HepG2 (cell line): ENCODE data around the gene PKLR. TPM values are rescaled to one million over a fixed set of nuclear protein-coding genes. Genes with fewer than 3 reads are reported as not detected.

Experiments used
- ARNTL ChIP-seq: sonication (generic); formaldehyde crosslinking; IDR thresholded peaks from 2 replicates; pipeline ENCODE4 v1.4.0; 2020; ENCODE audit warnings: mild to moderate bottlenecking, missing genetic modification reagents
- CENPX ChIP-seq: sonication (generic); formaldehyde crosslinking; IDR thresholded peaks from 2 replicates; pipeline ENCODE4 v1.9.0; 2021; ENCODE audit warnings: mild to moderate bottlenecking, missing genetic modification reagents, moderate library complexity
- GFI1 ChIP-seq: sonication (generic); formaldehyde crosslinking; IDR thresholded peaks from 2 replicates; pipeline ENCODE4 v1.5.0; 2020; ENCODE audit warnings: missing genetic modification reagents, mild to moderate bottlenecking, borderline replicate concordance
- IRF2 ChIP-seq: IDR thresholded peaks from 2 replicates; pipeline ENCODE4 v1.6.1; 2018; ENCODE audit warnings: missing genetic modification reagents, missing compliant biosample characterization
- KAT2B ChIP-seq: fragments of 150-350 bp; IDR thresholded peaks from 2 replicates; pipeline ENCODE4 v1.6.1; 2014; ENCODE audit warnings: low read depth, low read length, borderline replicate concordance
- NFATC3 ChIP-seq: sonication (generic); formaldehyde crosslinking; IDR thresholded peaks from 2 replicates; pipeline ENCODE4 v1.5.1; 2020; ENCODE audit warnings: mild to moderate bottlenecking, missing genetic modification reagents
- PLRG1 ChIP-seq: fragments of 450-650 bp; conservative IDR thresholded peaks from 2 replicates; pipeline ENCODE4 v1.6.1; 2016
- RNF219 ChIP-seq: sonication (generic); formaldehyde crosslinking; IDR thresholded peaks from 2 replicates; pipeline ENCODE4 v1.5.0; 2020; ENCODE audit warnings: mild to moderate bottlenecking, missing genetic modification reagents
- SALL1 ChIP-seq: sonication (generic); formaldehyde crosslinking; IDR thresholded peaks from 2 replicates; pipeline ENCODE4 v1.8.0; 2022; ENCODE audit warnings: mild to moderate bottlenecking, missing genetic modification reagents
- TP53 ChIP-seq: sonication (generic); formaldehyde crosslinking; conservative IDR thresholded peaks from 2 replicates; pipeline ENCODE4 v1.4.0; 2020; ENCODE audit warnings: missing genetic modification reagents
- U2AF2 ChIP-seq: fragments of 200-400 bp; formaldehyde crosslinking; IDR thresholded peaks from 2 replicates; pipeline ENCODE4 v1.6.1; 2017; ENCODE audit warnings: low read depth, mild to moderate bottlenecking, low read length
- ZFP62 ChIP-seq: sonication (generic); formaldehyde crosslinking; IDR thresholded peaks from 2 replicates; pipeline ENCODE4 v1.4.0; 2020; ENCODE audit warnings: missing genetic modification reagents
- ZNF225 ChIP-seq: sonication (generic); formaldehyde crosslinking; IDR thresholded peaks from 2 replicates; pipeline ENCODE4 v1.4.0; 2020; ENCODE audit warnings: mild to moderate bottlenecking, missing genetic modification reagents
- ZNF274 ChIP-seq: sonication (generic); formaldehyde crosslinking; IDR thresholded peaks from 2 replicates; pipeline ENCODE4 v1.5.1; 2020; ENCODE audit warnings: mild to moderate bottlenecking, missing genetic modification reagents
- ZNF280B ChIP-seq: sonication (generic); formaldehyde crosslinking; IDR thresholded peaks from 2 replicates; pipeline ENCODE4 v1.5.0; 2020; ENCODE audit warnings: missing genetic modification reagents, mild to moderate bottlenecking, borderline replicate concordance
- ZNF350 ChIP-seq: sonication (generic); formaldehyde crosslinking; IDR thresholded peaks from 2 replicates; pipeline ENCODE4 v1.4.0; 2020; ENCODE audit warnings: mild to moderate bottlenecking, low read depth, missing genetic modification reagents, borderline replicate concordance
- ZNF501 ChIP-seq: sonication (generic); formaldehyde crosslinking; IDR thresholded peaks from 2 replicates; pipeline ENCODE4 v1.5.1; 2020; ENCODE audit warnings: mild to moderate bottlenecking, moderate library complexity, missing genetic modification reagents
- ZNF530 ChIP-seq: sonication (generic); formaldehyde crosslinking; IDR thresholded peaks from 2 replicates; pipeline ENCODE4 v1.5.0; 2020; ENCODE audit warnings: low read depth, mild to moderate bottlenecking, missing genetic modification reagents
- ZNF546 ChIP-seq: sonication (generic); formaldehyde crosslinking; conservative IDR thresholded peaks from 2 replicates; pipeline ENCODE4 v1.8.1; 2023; ENCODE audit warnings: mild to moderate bottlenecking, missing genetic modification reagents
- ZNF629 ChIP-seq: sonication (generic); formaldehyde crosslinking; conservative IDR thresholded peaks from 2 replicates; pipeline ENCODE4 v1.5.0; 2020; ENCODE audit warnings: missing genetic modification reagents
- ZNF709 ChIP-seq: sonication (generic); formaldehyde crosslinking; IDR thresholded peaks from 2 replicates; pipeline ENCODE4 v1.5.0; 2020; ENCODE audit warnings: mild to moderate bottlenecking, missing genetic modification reagents
- ZNF720 ChIP-seq: sonication (generic); formaldehyde crosslinking; IDR thresholded peaks from 2 replicates; pipeline ENCODE4 v1.4.0; 2020; ENCODE audit warnings: missing genetic modification reagents
- ZNF780A ChIP-seq: sonication (generic); formaldehyde crosslinking; IDR thresholded peaks from 2 replicates; pipeline ENCODE4 v1.8.0; 2022; ENCODE audit warnings: mild to moderate bottlenecking, missing genetic modification reagents, moderate library complexity
- polyA plus RNA-seq, 8 experiments: library from polyadenylated mRNA; depleted of rRNA in 3 of 8; stranded (reverse) in 7 of 8; unstranded in 1 of 8; fragments of >200 nt; fragmentation: Illumina TruSeq in 4 of 8; extraction: Trizol in 4 of 8; gene quantifications; 2 replicates each; pipeline versions ENCODE4 v1.2.1 to v1.2.3, GENCODE V29; 2011 to 2016; ENCODE audit warnings: low read depth in 4 of 8, missing spikeins in 1 of 8, mixed read lengths in 1 of 8; ENCODE audit not compliant: insufficient read depth in 1 of 8
- total RNA-seq, 5 experiments: library from RNA; depleted of rRNA; stranded (reverse); fragments of >200 nt; fragmentation: Illumina TruSeq; extraction: Trizol; gene quantifications; 2 replicates each; pipeline ENCODE4 v1.2.3, GENCODE V29; 2016; ENCODE audit warnings: low read depth in 1 of 5
- TF ChIP-seq, protein P1 (sequence below): sonication (generic); formaldehyde crosslinking; IDR thresholded peaks from 2 replicates; pipeline ENCODE4 v1.4.0; 2020; ENCODE audit warnings: missing genetic modification reagents
- TF ChIP-seq, protein P2 (sequence below): sonication (generic); formaldehyde crosslinking; IDR thresholded peaks from 2 replicates; pipeline ENCODE4 v1.4.0; 2020; ENCODE audit warnings: missing genetic modification reagents

The PKLR gene
- total and polyA plus RNA-seq, 2 of the 13 experiments (the other 11 are each of a cell fraction or from before 2014, with no cell fraction given) = 10.3 to 29.3 TPM

DNA sequence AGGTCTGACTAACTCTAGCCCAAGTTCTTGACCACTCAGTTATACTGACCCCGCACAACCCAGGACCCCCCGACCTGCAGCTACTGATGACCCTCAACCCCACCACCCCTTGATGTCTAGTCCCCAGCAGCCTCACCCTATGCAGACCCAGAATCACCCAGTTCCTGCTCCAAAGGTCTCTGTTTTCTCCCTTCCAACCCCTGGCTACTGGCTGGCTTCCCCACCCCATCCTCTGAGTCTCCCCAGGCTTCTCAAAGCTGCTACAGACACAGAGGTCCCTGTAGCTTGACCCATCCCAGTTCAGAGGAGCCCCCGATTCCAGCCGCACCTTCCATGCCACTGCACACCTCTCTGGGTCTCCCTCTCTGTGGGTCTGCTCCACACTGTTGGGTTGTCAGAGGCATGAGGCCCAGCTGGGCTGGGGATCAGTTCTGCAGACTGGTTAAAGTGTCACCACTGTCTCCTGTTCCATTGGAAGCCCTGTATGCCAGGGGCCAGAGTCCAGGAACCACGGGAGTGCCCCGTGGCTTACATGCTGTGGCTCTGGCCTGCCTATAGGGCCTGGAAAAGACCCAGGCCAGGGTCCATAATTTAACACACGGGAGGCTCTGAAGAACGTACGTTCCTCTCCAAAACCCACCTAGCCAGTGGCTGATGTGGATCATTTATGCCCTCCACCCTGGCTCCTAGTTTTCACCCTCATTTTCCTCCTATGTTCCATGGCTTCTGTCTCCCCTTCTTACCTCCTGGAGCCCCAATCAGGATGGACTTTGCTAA is 497 bp downstream of the PKLR start (continued):
- no peak for TF ChIP-seq U2AF2
- TF ChIP-seq ZNF629 (CRISPR knock-in tag) = peak; percentile 70; the same call in 1 of the 2 replicates
- TF ChIP-seq, protein P1, sequence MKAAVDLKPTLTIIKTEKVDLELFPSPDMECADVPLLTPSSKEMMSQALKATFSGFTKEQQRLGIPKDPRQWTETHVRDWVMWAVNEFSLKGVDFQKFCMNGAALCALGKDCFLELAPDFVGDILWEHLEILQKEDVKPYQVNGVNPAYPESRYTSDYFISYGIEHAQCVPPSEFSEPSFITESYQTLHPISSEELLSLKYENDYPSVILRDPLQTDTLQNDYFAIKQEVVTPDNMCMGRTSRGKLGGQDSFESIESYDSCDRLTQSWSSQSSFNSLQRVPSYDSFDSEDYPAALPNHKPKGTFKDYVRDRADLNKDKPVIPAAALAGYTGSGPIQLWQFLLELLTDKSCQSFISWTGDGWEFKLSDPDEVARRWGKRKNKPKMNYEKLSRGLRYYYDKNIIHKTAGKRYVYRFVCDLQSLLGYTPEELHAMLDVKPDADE (CRISPR knock-in tag) = no peak
- peak; percentile 90 for TF ChIP-seq ARNTL (CRISPR knock-in tag)
- no peak for TF ChIP-seq PLRG1
- TF ChIP-seq ZNF280B (CRISPR knock-in tag) = 0 out of 2 replicates have a peak, but pooled peaks have one; percentile 20
- peak; percentile 60 for TF ChIP-seq ZNF225
- peak; percentile 88 for TF ChIP-seq IRF2 (CRISPR knock-in tag)
- TF ChIP-seq RNF219 = no peak
- peak; percentile 73 for TF ChIP-seq ZNF501
- no peak for TF ChIP-seq ZNF720
- no peak for TF ChIP-seq ZNF546 (CRISPR knock-in tag)
- TF ChIP-seq GFI1 (CRISPR knock-in tag) = no peak; the same call in 1 of the 2 replicates
- TF ChIP-seq, protein P2, sequence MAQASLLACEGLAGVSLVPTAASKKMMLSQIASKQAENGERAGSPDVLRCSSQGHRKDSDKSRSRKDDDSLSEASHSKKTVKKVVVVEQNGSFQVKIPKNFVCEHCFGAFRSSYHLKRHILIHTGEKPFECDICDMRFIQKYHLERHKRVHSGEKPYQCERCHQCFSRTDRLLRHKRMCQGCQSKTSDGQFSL (CRISPR knock-in tag) = no peak
- peak; percentile 83; the same call in 1 of the 2 replicates for TF ChIP-seq ZNF350 (CRISPR knock-in tag)
- TF ChIP-seq ZNF530 (CRISPR knock-in tag) = no peak
- TF ChIP-seq ZNF274 (CRISPR knock-in tag) = peak; percentile 90
- 0 out of 2 replicates have a peak, but pooled peaks have one; percentile 68 for TF ChIP-seq ZNF709 (CRISPR knock-in tag)
- TF ChIP-seq SALL1 (CRISPR knock-in tag) = peak; percentile 96
- no peak for TF ChIP-seq KAT2B
- no peak for TF ChIP-seq NFATC3
- TF ChIP-seq TP53 = peak; percentile 76; the same call in 1 of the 2 replicates
- no peak for TF ChIP-seq CENPX (CRISPR knock-in tag)
- TF ChIP-seq ZFP62 (CRISPR knock-in tag) = no peak
- TF ChIP-seq ZNF780A (CRISPR knock-in tag) = no peak
